PC-3 (cell line): ENCODE measurements around the gene UCK1. TPM values are rescaled to one million over a fixed set of nuclear protein-coding genes. Genes with fewer than 3 reads are reported as not detected.

Source experiments
- ATAC-seq: fragments of 200-7000 bp; cut with Tn5 transposase; 2 replicates; pipeline ENCODE4 v1.9.1; 2020; ENCODE audit warnings: mild to moderate bottlenecking, moderate library complexity
- BruUV-seq: library from RNA; stranded (reverse); fragments of 400-500 nt; replicated peaks from 2 replicates; lab custom pipeline; 2021; lab: Mats Ljungman, UMichigan
- CTCF ChIA-PET: fragments of 300-600 bp; sonication (Branson Sonifier 250); formaldehyde crosslinking; loops from one replicate; lab custom pipeline; 2022; ENCODE audit warnings: antibody characterized with exemption; lab: Charles Lee
- POLR2A ChIA-PET: fragments of 300-600 bp; sonication (Branson Sonifier 250); formaldehyde crosslinking; loops from one replicate; lab custom pipeline; 2022; ENCODE audit warnings: antibody characterized with exemption; ENCODE audit not compliant: unreplicated experiment; lab: Charles Lee
- DNase-seq: peaks from one replicate; pipeline ENCODE4 v3.0.0-alpha.2; 2015
- H2AFZ ChIP-seq: fragments of 300-600 bp; sonication (generic); 2 replicates; pipeline ENCODE4 v1.6.0; 2016; ENCODE audit warnings: antibody characterized with exemption, low read length
- H3F3A ChIP-seq: fragments of 300-600 bp; sonication (generic); one replicate; pipeline ENCODE4 v1.6.0; 2017; ENCODE audit warnings: antibody characterized with exemption, low read length, control low read depth, mild to moderate bottlenecking; ENCODE audit not compliant: unreplicated experiment
- H3K27ac ChIP-seq: fragments of 300-600 bp; sonication (generic); 2 replicates; pipeline ENCODE4 v1.5.1; 2016; ENCODE audit warnings: mild to moderate bottlenecking, low read length
- H3K27me3 ChIP-seq: fragments of 300-600 bp; sonication (generic); 2 replicates; pipeline ENCODE4 v1.6.1; 2016; ENCODE audit warnings: low read length, mixed read lengths
- H3K36me3 ChIP-seq: fragments of 300-600 bp; sonication (generic); 2 replicates; pipeline ENCODE4 v1.6.1; 2016; ENCODE audit warnings: low read depth, mixed run types, low read length, mixed read lengths
- H3K4me1 ChIP-seq: fragments of 300-600 bp; sonication (generic); 2 replicates; pipeline ENCODE4 v1.5.1; 2016; ENCODE audit warnings: low read length; ENCODE audit not compliant: insufficient read depth
- H3K4me2 ChIP-seq: fragments of 300-600 bp; sonication (generic); 2 replicates; pipeline ENCODE4 v1.6.0; 2016; ENCODE audit warnings: low read length
- H3K4me3 ChIP-seq: fragments of 300-600 bp; sonication (generic); 2 replicates; pipeline ENCODE4 v1.5.1; 2016; ENCODE audit warnings: mild to moderate bottlenecking, low read length, mixed read lengths
- H3K79me2 ChIP-seq: fragments of 300-600 bp; sonication (generic); 2 replicates; pipeline ENCODE4 v1.6.1; 2017; ENCODE audit warnings: low read length, mixed read lengths
- H3K9ac ChIP-seq: fragments of 300-600 bp; sonication (generic); 2 replicates; pipeline ENCODE4 v1.6.0; 2016; ENCODE audit warnings: mild to moderate bottlenecking, low read length
- H3K9me2 ChIP-seq: fragments of 300-600 bp; sonication (generic); replicated peaks from 2 replicates; pipeline ENCODE4 v1.6.1; 2016; ENCODE audit warnings: mixed run types, low read length, mixed read lengths
- H3K9me3 ChIP-seq: fragments of 300-600 bp; sonication (generic); 2 replicates; pipeline ENCODE4 v1.6.1; 2016; ENCODE audit warnings: low read length, mixed read lengths
- H4K20me1 ChIP-seq: fragments of 300-600 bp; sonication (generic); 2 replicates; pipeline ENCODE4 v1.6.1; 2016; ENCODE audit warnings: low read length, mixed read lengths
- CTCF ChIP-seq: fragments of 300-600 bp; sonication (generic); conservative IDR thresholded peaks from 2 replicates; pipeline ENCODE4 v1.5.1; 2017; ENCODE audit warnings: antibody characterized with exemption, low read depth, mild to moderate bottlenecking, low read length
- EZH2 ChIP-seq: fragments of 300-600 bp; sonication (generic); IDR thresholded peaks from one replicate; pipeline ENCODE4 v1.6.1; 2017; ENCODE audit warnings: antibody characterized with exemption, mild to moderate bottlenecking, low read length; ENCODE audit not compliant: unreplicated experiment
- EZH2phosphoT487 ChIP-seq: fragments of 300-600 bp; sonication (generic); IDR thresholded peaks from 2 replicates; pipeline ENCODE4 v1.6.1; 2018; ENCODE audit warnings: mild to moderate bottlenecking, antibody characterized with exemption, low read length, borderline replicate concordance
- intact Hi-C: fragments of 100-400 bp; cut with micrococcal nuclease; formaldehyde crosslinking; loops from 2 replicates; pipeline ENCODE4 v1.9.0; 2023
- total RNA-seq: library from RNA; depleted of rRNA; stranded (reverse); fragments of >200 nt; gene quantifications from 2 replicates; pipeline ENCODE4 v1.2.3, GENCODE V29; 2014

The UCK1 gene
- total RNA-seq, 1 experiment from 2014 or later: 28.2 TPM

- POLR2A ChIA-PET: no interaction called here
- H3K9me3 ChIP-seq: no peaks in the 10 kb centered on the region
- CTCF ChIA-PET: no interaction called here
- no peak overlapping the region for H3K9ac ChIP-seq
- H4K20me1 ChIP-seq: no peaks in the 10 kb centered on the region
- H3K9me2 ChIP-seq: no peaks in the 10 kb centered on the region
- no peak overlapping the region for H3K4me3 ChIP-seq
- no peaks in the 10 kb centered on the region for H3K79me2 ChIP-seq
- TF ChIP-seq EZH2phosphoT487: no peak
- TF ChIP-seq EZH2: no peak
- no peak for TF ChIP-seq CTCF
- H3F3A ChIP-seq: no peaks in the 10 kb centered on the region
- H3K4me1 ChIP-seq: no peaks in the 10 kb centered on the region
- H3K36me3 ChIP-seq: peaks cover 5% of the 10 kb centered on the region; the same call in 1 of the 2 replicates
- no peak overlapping the region for H3K4me2 ChIP-seq
- BruUV-seq: no TSS peak
- no peak for ATAC-seq
- no peak for DNase-seq
- intact Hi-C loops: no loop called here
- no peaks in the 10 kb centered on the region for H3K27me3 ChIP-seq
- no peak overlapping the region for H2AFZ ChIP-seq
- no peak overlapping the region for H3K27ac ChIP-seq
Measured at GRCh38 chr9:131511880-131512279, 19.2 kb downstream of the UCK1 start.

GRCh38 chr9:131511416-131511815 is 19.6 kb downstream of the UCK1 start:
- no peak for ATAC-seq
- intact Hi-C loops: no loop called here
- no TSS peak for BruUV-seq
- H3K27me3 ChIP-seq: no peaks in the 10 kb centered on the region
- H3K36me3 ChIP-seq: peaks cover 3% of the 10 kb centered on the region; the same call in 1 of the 2 replicates
- H4K20me1 ChIP-seq: no peaks in the 10 kb centered on the region
- ChIA-PET CTCF (no interaction called here), POLR2A (no interaction called here)
- no peak overlapping the region for H3K4me2 ChIP-seq
- H3K79me2 ChIP-seq: no peaks in the 10 kb centered on the region
- no peaks in the 10 kb centered on the region for H3K9me3 ChIP-seq
- no peaks in the 10 kb centered on the region for H3F3A ChIP-seq
- TF ChIP-seq EZH2 (no peak), EZH2phosphoT487 (no peak), CTCF (no peak)
- H2AFZ ChIP-seq: no peak overlapping the region
- H3K4me3 ChIP-seq: no peak overlapping the region
- no peaks in the 10 kb centered on the region for H3K9me2 ChIP-seq
- H3K4me1 ChIP-seq: no peaks in the 10 kb centered on the region
- no peak overlapping the region for H3K27ac ChIP-seq
- no peak for DNase-seq
- H3K9ac ChIP-seq: no peak overlapping the region

- H3K4me3 ChIP-seq: no peak overlapping the region
- no peaks in the 10 kb centered on the region for H3F3A ChIP-seq
- no peak overlapping the region for H3K27ac ChIP-seq
- H4K20me1 ChIP-seq: no peaks in the 10 kb centered on the region
- no peaks in the 10 kb centered on the region; the same call in 1 of the 2 replicates for H3K36me3 ChIP-seq
- H3K4me2 ChIP-seq: no peak overlapping the region
- BruUV-seq: no TSS peak
- ATAC-seq (no peak), DNase-seq (no peak)
- H3K9me2 ChIP-seq: no peaks in the 10 kb centered on the region
- no peak overlapping the region for H3K9ac ChIP-seq
- ChIA-PET CTCF (no interaction called here), POLR2A (no interaction called here)
- TF ChIP-seq EZH2phosphoT487 (no peak), CTCF (no peak), EZH2 (no peak)
- no peaks in the 10 kb centered on the region for H3K9me3 ChIP-seq
- H2AFZ ChIP-seq: no peak overlapping the region
- peaks cover 15% of the 10 kb centered on the region for H3K79me2 ChIP-seq
- no peaks in the 10 kb centered on the region for H3K27me3 ChIP-seq
- intact Hi-C loops: no loop called here
- H3K4me1 ChIP-seq: peaks cover 19% of the 10 kb centered on the region
Measured at GRCh38 chr9:131505012-131505411, 26.1 kb downstream of the UCK1 start.
